Measurements from ENCODE around the gene PFKFB4. TPM values are rescaled to one million over a fixed set of nuclear protein-coding genes. Genes with fewer than 3 reads are reported as not detected.

The PFKFB4 gene
- total RNA-seq, 1 experiment from 2014 or later: 20.3 TPM

- Histone ChIP-seq H3K79me2 (ENCODE audit: insufficient read depth, low read length) (peaks cover 19% of the 10 kb centered on the region; the same call in 1 of the 2 replicates), H3K4me3 (replicated peaks in 1 of 2; ENCODE audit: low read depth in 1 of 2, low read length in 2 of 2) (no peak overlapping the region), H3K36me3 (ENCODE audit: control insufficient read depth in 1 of 2, insufficient read depth in 2 of 2, low read length in 2 of 2) (0 out of 4 replicates have a peak, but pooled peaks cover 0 to 2% of the 10 kb centered on the region in 2 experiments), H3K9me3 (ENCODE audit: control insufficient read depth in 1 of 2, insufficient read depth in 1 of 2, low read depth in 1 of 2, low read length in 2 of 2) (no peaks in the 10 kb centered on the region), H3K9me2 (ENCODE audit: insufficient read depth) (no peaks in the 10 kb centered on the region), H3K27ac (ENCODE audit: low read depth, low read length) (peak overlapping the region; percentile 19; the same call in 1 of the 2 replicates), H2AFZ (ENCODE audit: low read depth, low read length, poor library complexity, severe bottlenecking) (no peak overlapping the region), H3K4me2 (ENCODE audit: low read length) (peak overlapping the region; percentile 98), H3K27me3 (ENCODE audit: insufficient read depth, low read length) (no peaks in the 10 kb centered on the region), H3K4me1 (ENCODE audit: control insufficient read depth in 1 of 2, insufficient read depth in 2 of 2, low read length in 2 of 2) (peaks cover 36 to 84% of the 10 kb centered on the region in 2 experiments), H4K20me1 (ENCODE audit: insufficient read depth) (no peaks in the 10 kb centered on the region), H3K9ac (ENCODE audit: low read length) (0 out of 2 replicates have a peak overlapping the region, but pooled peaks have one; percentile 84)
- TF ChIP-seq REST (IDR thresholded peaks at IDR 0.05; ENCODE audit: low read depth) (no peak), POLR2AphosphoS5 (IDR thresholded peaks at IDR 0.05; ENCODE audit: low read depth, low read length) (no peak), EZH2 (IDR thresholded peaks at IDR 0.05) (no peak), EZH2phosphoT487 (IDR thresholded peaks at IDR 0.05; ENCODE audit: borderline replicate concordance) (no peak), ELF1 (IDR thresholded peaks at IDR 0.05; ENCODE audit: borderline replicate concordance, low read depth) (no peak), SIN3A (IDR thresholded peaks at IDR 0.05; ENCODE audit: low read depth) (no peak), SP1 (IDR thresholded peaks at IDR 0.05; ENCODE audit: low read depth) (no peak), CEBPB (IDR thresholded peaks at IDR 0.05; ENCODE audit: low read depth) (no peak), TCF7L2 (IDR thresholded peaks at IDR 0.05; ENCODE audit: borderline replicate concordance, extremely low read depth, insufficient read depth, insufficient read length) (no peak), ZFX (IDR thresholded peaks at IDR 0.05) (no peak), SRF (IDR thresholded peaks at IDR 0.05; ENCODE audit: low read depth) (no peak), ZBTB33 (IDR thresholded peaks at IDR 0.05; ENCODE audit: extremely low read depth, insufficient replicate concordance, low read length) (no peak)
- ChIA-PET CTCF (interaction anchor here (0.8 to 3.5 kb wide), 8 partner anchors 8 to 157 kb away, joined by 3 to 29 read pairs (median 4); partner anchors contain the start of genes CELSR3 and SLC26A6), POLR2A (interaction anchor here (1.3 kb wide), 1 partner anchor 51 kb away, joined by 3 read pairs; no protein-coding TSS in a partner anchor), RAD21 (ENCODE audit: low non-redundant PET in 1 of 2, low total read pairs in 2 of 2, uncharacterized antibody in 2 of 2, unreplicated experiment in 2 of 2) (interaction anchor here in 1 of 2 experiments (1.0 kb wide), 1 partner anchor 158 kb away, joined by 3 read pairs; no protein-coding TSS in a partner anchor)
- no peak for DNase-seq (ENCODE audit: low read depth, low spot score)
- ATAC-seq: no peak
- no TSS peak for BruUV-seq (replicated peaks)
- intact Hi-C loops (cut with micrococcal nuclease): loop anchor here (5.0 to 10.0 kb wide), 2 partner anchors 49 to 106 kb away; partner anchors contain the start of genes CELSR3 and UQCRC1
These were observed 2.0 kb upstream of the PFKFB4 start for GRCh38 chr3:48558493-48559134.
